Stimulated activated naive CD8-positive, alpha-beta T cell treated with anti-CD3 and anti-CD28 coated beads, Interleukin-15, Interleukin-2, amounts not matched to agents 100 U/mL and 50 U/mL, for 24 hours (primary cell): ENCODE data around the gene PAK2.
"Not testable (repeated sequence)": the region's sequence is repeated elsewhere in the genome, so short reads cannot be mapped to it uniquely, and the experiment has no call there.

Experiments used
- ATAC-seq: fragments of 150-1000 bp; cut with Tn5 transposase; one replicate; pipeline ENCODE4 v1.10.0; 2021
- DNase-seq: peaks from one replicate; pipeline ENCODE4 v3.0.0; 2021

PAK2 gene

DNA sequence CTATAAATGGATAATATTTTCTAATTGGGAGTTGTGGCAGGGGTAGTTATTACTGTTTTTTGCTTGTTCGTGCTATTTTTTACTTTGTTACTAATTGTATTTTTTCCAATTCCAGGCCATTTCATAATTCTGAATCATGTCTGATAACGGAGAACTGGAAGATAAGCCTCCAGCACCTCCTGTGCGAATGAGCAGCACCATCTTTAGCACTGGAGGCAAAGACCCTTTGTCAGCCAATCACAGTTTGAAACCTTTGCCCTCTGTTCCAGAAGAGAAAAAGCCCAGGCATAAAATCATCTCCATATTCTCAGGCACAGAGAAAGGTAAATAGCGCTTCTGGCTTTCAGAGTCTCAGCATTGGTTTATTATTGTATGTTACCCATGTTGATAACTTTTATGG is 42.9 kb downstream of the PAK2 start:
- DNase-seq = no peak
- ATAC-seq = no peak

DNA sequence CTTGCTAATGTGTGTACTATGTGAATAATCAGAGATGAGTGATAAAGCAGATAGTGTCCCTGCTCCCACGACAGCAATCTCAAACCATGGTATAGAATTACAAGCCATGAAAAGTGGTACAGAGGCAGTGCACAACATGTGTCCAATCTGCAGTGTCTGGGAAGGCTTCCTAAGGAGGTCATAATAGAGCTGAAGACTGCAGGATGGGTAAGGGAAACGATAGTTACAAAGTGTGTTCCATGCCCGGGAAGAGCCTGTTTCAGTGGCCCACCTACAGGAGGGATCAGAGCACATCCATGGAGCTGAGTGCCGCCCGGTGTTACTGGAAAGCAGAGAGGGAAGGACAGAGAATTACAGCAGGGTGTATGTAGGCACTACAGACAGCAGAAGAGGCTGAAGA is 48.9 kb downstream of the PAK2 start:
- DNase-seq (no peak), ATAC-seq (no peak)

DNA sequence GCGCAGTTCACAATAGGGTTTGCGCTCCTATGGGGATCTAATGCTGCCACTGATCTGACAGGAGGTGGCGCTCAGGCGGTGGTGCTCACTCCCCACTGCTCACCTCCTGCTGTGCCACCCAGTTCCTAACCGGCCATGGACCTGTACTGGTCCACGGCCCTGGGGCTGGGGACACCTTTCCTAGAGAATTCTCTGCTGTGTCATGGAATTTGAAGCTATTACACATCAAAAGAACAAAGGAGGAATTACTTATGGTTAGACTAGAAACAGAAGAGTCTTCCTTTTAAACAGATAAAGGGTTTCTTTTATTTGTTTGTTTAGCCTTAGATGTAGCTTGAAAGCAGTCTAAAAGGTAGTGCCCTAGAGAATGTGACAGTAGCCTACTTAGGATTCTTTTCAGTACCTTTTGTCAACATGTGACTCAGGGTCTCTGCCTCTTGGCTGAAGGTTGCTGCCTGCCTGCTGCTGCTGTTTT is 50.3 kb downstream of the PAK2 start:
- no peak for DNase-seq

DNA sequence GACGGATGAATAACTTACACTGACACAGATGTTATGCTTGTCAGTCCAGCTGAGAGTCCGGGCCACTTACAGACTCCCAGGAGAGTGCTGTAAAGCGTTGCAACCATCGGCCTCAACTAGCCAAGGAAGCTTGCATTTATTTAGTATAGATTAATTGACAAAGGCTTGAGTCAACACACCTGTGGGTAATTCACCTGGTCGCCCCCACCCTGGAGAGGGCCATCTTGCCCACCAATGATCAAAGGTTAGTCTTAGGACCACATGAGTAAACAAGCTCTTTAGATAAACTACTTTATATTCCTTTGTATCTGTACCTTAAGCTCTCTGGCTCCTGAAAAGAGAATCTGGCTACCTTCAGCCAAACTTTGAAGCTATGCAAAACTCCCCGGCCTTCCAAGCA is 51.0 kb downstream of the PAK2 start:
- ATAC-seq = no peak
- DNase-seq = no peak

More for the DNA sequence above, 50.3 kb downstream of the PAK2 start:
- ATAC-seq = no peak

- ATAC-seq (no peak), DNase-seq (no peak)
These were observed 53.1 kb downstream of the PAK2 start for GRCh38 chr3:196792771-196793170.

DNA sequence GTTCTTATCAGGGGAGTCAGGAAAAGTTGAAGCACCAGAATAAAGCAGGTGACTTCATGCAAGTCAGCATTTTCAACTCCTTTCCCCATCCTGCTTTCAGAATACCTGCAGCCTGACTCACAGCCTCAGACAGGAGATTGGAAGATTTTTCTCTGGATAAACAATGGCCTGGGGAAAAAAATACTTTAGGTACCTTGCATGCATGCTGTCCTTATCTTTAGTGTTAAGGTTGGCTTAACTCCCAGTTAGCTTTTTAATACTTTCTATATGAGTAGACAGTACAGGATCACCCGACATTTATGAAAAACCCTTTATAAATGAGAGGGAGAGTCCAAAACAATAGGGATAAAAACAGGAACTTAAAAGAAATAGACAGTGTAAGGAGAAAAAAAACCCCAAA is 53.6 kb downstream of the PAK2 start:
- DNase-seq (no peak), ATAC-seq (no peak)

DNA sequence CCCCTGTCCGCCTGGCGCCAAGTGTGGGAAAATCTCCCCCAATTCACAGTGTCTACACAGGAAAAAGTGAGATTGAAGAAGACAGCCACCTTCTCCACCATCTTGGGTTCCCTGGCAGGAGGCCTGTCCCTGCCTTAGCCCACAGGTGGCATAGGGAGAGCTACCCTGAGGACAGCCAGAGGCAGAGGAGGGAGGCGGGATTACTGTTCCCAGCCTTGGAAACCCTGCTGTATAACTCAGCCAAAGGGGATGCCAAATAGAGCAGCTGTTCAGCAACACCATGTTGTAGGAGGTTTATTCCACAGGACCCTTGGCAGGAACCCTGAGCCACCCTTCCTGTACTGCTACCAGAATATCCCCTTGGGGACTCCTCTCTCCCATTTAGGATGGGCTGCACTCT is 54.8 kb downstream of the PAK2 start:
- DNase-seq (no peak), ATAC-seq (no peak)

GRCh38 chr3:196796317-196796716 is 56.7 kb downstream of the PAK2 start:
- no peak for ATAC-seq
- no peak for DNase-seq

- DNase-seq (no peak), ATAC-seq (no peak)
These were observed 61.2 kb downstream of the PAK2 start for GRCh38 chr3:196800742-196801434.

GRCh38 chr3:196803891-196804468 is 64.3 kb downstream of the PAK2 start:
- DNase-seq (no peak), ATAC-seq (peak; percentile 69)

- DNase-seq (no peak), ATAC-seq (no peak)
These were observed 65.1 kb downstream of the PAK2 start for GRCh38 chr3:196804773-196805172.

GRCh38 chr3:196810963-196811581 is 71.4 kb downstream of the PAK2 start:
- no peak for ATAC-seq
- no peak for DNase-seq

GRCh38 chr3:196812853-196813252 is 73.2 kb downstream of the PAK2 start:
- DNase-seq = no peak

DNA sequence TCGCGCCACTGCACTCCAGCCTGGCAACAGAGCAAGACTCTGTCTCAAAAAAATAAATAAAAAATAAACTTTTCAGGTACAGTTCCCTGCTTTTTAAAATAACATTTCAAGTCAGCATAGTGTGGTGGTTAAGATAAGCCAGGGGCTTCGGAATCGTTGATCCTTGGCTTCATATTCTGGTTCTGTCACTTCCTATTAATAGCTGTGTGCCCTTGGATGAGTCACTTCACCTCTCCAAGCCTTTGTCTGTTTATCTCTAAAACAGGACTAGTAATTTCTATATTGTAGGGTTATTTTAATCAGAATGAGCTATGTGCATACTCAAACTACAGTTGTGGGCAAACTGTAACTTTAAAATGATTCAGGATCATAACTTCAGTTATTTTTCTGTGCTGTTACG is 74.2 kb downstream of the PAK2 start:
- no peak for DNase-seq
- no peak for ATAC-seq

More at GRCh38 chr3:196812853-196813252, 73.2 kb downstream of the PAK2 start:
- no peak for ATAC-seq

DNA sequence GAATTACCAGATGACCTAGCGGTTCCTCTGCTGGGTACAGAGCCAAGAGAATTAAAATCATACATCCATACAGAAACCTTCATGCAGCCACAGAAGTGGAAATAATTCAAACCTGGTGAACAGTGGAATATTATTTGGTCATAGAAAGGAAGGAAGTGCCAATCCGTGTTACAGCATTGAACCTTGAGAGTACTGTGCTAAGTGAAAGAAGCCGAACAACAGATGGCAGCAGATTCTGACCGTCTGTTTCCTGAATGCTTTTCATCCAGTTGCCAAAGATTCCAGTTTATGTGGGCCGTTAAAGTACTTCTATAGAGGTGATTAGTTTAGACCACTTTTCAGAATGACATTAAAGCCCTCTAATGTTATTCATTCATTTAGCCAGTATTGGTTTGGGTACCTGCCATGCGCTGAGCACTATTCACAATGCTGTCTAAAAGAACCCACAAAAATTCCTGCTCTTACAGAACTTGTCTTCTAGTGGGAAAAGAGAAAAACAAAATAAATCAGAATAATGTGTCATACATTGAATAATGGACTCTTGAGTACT is 82.2 kb downstream of the PAK2 start:
- DNase-seq (no peak), ATAC-seq (no peak)

GRCh38 chr3:196829651-196830050 is 90.0 kb downstream of the PAK2 start:
- DNase-seq, ATAC-seq: not testable (repeated sequence)

GRCh38 chr3:196835086-196835485 is 95.4 kb downstream of the PAK2 start:
- DNase-seq (no peak), ATAC-seq (no peak)

DNA sequence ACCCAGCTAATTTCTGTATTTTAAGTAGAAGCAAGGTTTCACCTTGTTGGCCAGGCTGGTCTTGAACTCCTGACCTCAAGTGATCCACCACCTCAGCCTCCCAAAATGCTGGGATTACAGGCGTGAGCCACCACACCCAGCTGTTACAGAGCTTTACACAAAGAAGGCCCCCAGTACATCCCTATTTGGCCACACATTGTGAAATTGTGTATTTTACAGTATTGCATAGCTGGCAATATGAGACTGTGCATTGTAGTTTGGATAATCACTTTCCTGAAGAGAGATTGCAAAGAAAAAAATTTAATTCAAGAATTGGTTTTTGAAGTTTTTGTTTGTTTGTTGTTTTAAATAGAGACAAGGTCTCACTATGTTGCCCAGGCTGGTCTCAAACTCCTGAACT is 97.0 kb downstream of the PAK2 start:
- not testable (repeated sequence) for ATAC-seq, DNase-seq

DNA sequence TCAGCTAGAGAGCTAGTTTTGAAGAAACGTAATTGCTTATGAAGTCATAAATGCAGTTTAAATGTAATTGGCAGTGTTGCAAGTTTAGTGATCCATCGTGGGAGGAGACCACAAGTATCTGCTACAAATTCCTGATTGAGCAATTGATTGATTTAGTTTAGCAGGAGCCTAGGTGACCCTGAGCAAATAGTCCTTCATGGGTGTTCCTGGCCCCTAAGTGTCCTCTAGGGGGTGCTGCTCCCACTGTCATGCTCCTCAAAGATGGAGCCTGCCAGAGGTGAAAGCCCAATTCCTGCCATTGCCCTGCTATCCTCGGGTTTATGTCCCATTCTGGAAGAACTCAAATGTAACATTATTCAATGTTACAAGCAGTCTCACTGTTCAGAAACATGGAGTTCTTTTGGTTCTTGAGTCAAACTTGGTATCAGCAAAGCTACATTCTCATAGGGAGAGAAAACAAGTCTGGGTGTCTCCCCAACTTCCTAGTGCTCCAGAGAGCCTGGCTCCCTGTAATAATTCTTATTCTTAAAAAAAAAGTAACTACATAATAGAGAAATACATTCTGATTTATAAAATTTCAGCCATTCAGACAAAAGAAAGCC is 98.3 kb downstream of the PAK2 start:
- ATAC-seq = peak; percentile 84

GRCh38 chr3:196839351-196839750 is 99.7 kb downstream of the PAK2 start:
- not testable (repeated sequence) for DNase-seq, ATAC-seq

More for the DNA sequence above, 98.3 kb downstream of the PAK2 start:
- DNase-seq = peak; percentile 79

GRCh38 chr3:196842567-196843434 is 103.1 kb downstream of the PAK2 start:
- ATAC-seq = no peak
- no peak for DNase-seq
